ENCODE results near the gene BNC2. TPM values are rescaled to one million over a fixed set of nuclear protein-coding genes. Genes with fewer than 3 reads are reported as not detected.
"Not testable (repeated sequence)": the region's sequence is repeated elsewhere in the genome, so short reads cannot be mapped to it uniquely, and the experiment has no call there.

BNC2 gene
- total RNA-seq, 6 experiments from 2014 or later: 0.22 to 0.80 (median 0.36) TPM

DNA sequence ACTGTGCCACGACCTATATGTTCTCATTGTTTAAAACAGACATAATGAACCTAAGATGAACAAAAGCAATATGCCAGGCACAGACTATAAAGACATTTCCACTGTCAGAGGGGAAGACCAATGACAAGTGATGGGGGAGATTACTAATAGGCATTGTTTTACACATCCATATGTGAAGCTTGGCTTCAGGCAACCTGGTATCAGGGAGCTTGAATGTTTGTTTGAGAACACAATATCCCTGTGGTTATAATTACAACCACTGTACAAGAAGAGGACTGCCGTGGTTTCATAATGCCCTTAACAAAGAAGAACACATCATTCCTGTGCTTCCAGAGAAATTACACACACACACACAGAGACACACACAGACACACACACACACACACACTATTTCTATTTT is 385.7 kb downstream of the BNC2 start:
- H3K27me3 ChIP-seq: no peaks in the 10 kb centered on the region
- H3K36me3 ChIP-seq: no peaks in the 10 kb centered on the region
- H3K4me1 ChIP-seq: no peaks in the 10 kb centered on the region
- ATAC-seq (no peak), DNase-seq (no peak)
- no peak overlapping the region for H3K4me3 ChIP-seq
- TF ChIP-seq, protein P1, sequence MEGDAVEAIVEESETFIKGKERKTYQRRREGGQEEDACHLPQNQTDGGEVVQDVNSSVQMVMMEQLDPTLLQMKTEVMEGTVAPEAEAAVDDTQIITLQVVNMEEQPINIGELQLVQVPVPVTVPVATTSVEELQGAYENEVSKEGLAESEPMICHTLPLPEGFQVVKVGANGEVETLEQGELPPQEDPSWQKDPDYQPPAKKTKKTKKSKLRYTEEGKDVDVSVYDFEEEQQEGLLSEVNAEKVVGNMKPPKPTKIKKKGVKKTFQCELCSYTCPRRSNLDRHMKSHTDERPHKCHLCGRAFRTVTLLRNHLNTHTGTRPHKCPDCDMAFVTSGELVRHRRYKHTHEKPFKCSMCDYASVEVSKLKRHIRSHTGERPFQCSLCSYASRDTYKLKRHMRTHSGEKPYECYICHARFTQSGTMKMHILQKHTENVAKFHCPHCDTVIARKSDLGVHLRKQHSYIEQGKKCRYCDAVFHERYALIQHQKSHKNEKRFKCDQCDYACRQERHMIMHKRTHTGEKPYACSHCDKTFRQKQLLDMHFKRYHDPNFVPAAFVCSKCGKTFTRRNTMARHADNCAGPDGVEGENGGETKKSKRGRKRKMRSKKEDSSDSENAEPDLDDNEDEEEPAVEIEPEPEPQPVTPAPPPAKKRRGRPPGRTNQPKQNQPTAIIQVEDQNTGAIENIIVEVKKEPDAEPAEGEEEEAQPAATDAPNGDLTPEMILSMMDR (IDR thresholded peaks at IDR 0.05): no peak
- no peak for TF ChIP-seq POLR2A (IDR thresholded peaks at IDR 0.05)
- intact Hi-C loops (cut with DNase I): no loop called here
- no peaks in the 10 kb centered on the region for H3K9me3 ChIP-seq
- 80% methylated on average over 2 of the region's 2 CpGs for WGBS (ENCODE audit: insufficient coverage, low coverage, low lambda C conversion rate, missing lambda C conversion rate)
- no peak overlapping the region for H3K27ac ChIP-seq

- Histone ChIP-seq H3K4me1 (no peaks in the 10 kb centered on the region), H3K27ac (no peak overlapping the region), H3K36me3 (no peaks in the 10 kb centered on the region), H3K27me3 (no peaks in the 10 kb centered on the region), H3K9me3 (no peaks in the 10 kb centered on the region), H3K4me3 (no peak overlapping the region)
- 36% methylated on average over 5 of the region's 5 CpGs for WGBS (ENCODE audit: insufficient coverage, low coverage, low lambda C conversion rate, missing lambda C conversion rate)
- ATAC-seq (no peak), DNase-seq (no peak)
- intact Hi-C loops (cut with DNase I): no loop called here
- TF ChIP-seq, protein P1 (IDR thresholded peaks at IDR 0.05): no peak
- no peak for TF ChIP-seq POLR2A (IDR thresholded peaks at IDR 0.05)
These were observed 386.3 kb downstream of the BNC2 start for GRCh38 chr9:16484180-16484579.

- no peaks in the 10 kb centered on the region for H3K4me1 ChIP-seq
- H3K27me3 ChIP-seq: no peaks in the 10 kb centered on the region
- TF ChIP-seq POLR2A (IDR thresholded peaks at IDR 0.05): no peak
- TF ChIP-seq, protein P1 (IDR thresholded peaks at IDR 0.05): no peak
- no peak overlapping the region for H3K4me3 ChIP-seq
- H3K36me3 ChIP-seq: no peaks in the 10 kb centered on the region
- intact Hi-C loops (cut with DNase I): no loop called here
- H3K9me3 ChIP-seq: no peaks in the 10 kb centered on the region
- DNase-seq (no peak), ATAC-seq (no peak)
- H3K27ac ChIP-seq: no peak overlapping the region
- 80% methylated on average over 5 of the region's 6 CpGs for WGBS (ENCODE audit: insufficient coverage, low coverage, low lambda C conversion rate, missing lambda C conversion rate)
These were observed 387.7 kb downstream of the BNC2 start for GRCh38 chr9:16482764-16483163.

DNA sequence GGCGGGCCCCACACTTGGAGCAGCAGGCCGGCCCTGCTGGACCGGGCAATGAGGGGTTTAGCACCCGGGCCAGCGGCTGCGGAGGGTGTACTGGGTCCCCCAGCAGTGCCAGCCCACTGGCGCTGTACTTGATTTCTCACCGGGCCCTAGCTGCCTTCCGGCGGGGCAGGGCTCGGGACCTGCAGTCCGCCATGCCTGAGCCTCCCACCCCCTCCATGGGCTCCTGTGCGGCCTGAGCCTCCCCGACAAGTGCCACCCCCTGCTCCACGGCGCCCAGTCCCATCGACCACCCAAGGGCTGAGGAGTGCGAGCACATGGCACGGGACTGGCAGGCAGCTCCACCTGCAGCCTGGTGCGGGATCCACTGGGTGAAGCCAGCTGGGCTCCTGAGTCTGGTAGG is 389.9 kb downstream of the BNC2 start:
- H3K4me1 ChIP-seq; H3K36me3 ChIP-seq; H3K27ac ChIP-seq; H3K27me3 ChIP-seq; H3K4me3 ChIP-seq; intact Hi-C loops (cut with DNase I); H3K9me3 ChIP-seq; DNase-seq; ATAC-seq: not testable (repeated sequence)
- 100% methylated on average over 1 of the region's 20 CpGs for WGBS (ENCODE audit: insufficient coverage, low coverage, low lambda C conversion rate, missing lambda C conversion rate)

- no peaks in the 10 kb centered on the region for H3K36me3 ChIP-seq
- intact Hi-C loops (cut with DNase I): no loop called here
- H3K4me3 ChIP-seq: no peak overlapping the region
- H3K9me3 ChIP-seq: no peaks in the 10 kb centered on the region
- no peaks in the 10 kb centered on the region for H3K4me1 ChIP-seq
- no peak overlapping the region for H3K27ac ChIP-seq
- ATAC-seq: no peak
- 76% methylated on average over 4 of the region's 7 CpGs for WGBS (ENCODE audit: insufficient coverage, low coverage, low lambda C conversion rate, missing lambda C conversion rate)
- DNase-seq: no peak
- TF ChIP-seq, protein P1 (IDR thresholded peaks at IDR 0.05): no peak
- no peak for TF ChIP-seq POLR2A (IDR thresholded peaks at IDR 0.05)
- no peaks in the 10 kb centered on the region for H3K27me3 ChIP-seq
These were observed 394.5 kb downstream of the BNC2 start for GRCh38 chr9:16475996-16476395.

Data from right lobe of liver (tissue), 6 donors.